Fibroblast of lung (primary cell): ENCODE data around the gene RNU6-9. TPM values are rescaled to one million over a fixed set of nuclear protein-coding genes. Genes with fewer than 3 reads are reported as not detected.

Experiments used
- DNase-seq, 2 donors: peaks; one replicate each; pipeline versions ENCODE4 v3.0.0 to v3.0.0-alpha.2; 2010; ENCODE audit warnings: low read depth in 2 of 2
- H2AFZ ChIP-seq: 2 replicates; pipeline ENCODE4 v1.5.1; 2012; ENCODE audit warnings: low read length, control low read depth, inconsistent platforms
- H3K27ac ChIP-seq: 2 replicates; pipeline ENCODE4 v1.5.1; 2011; ENCODE audit warnings: low read length, control low read depth; ENCODE audit not compliant: insufficient read depth
- H3K27me3 ChIP-seq: 2 replicates; pipeline ENCODE4 v1.5.1; 2011; ENCODE audit warnings: mild to moderate bottlenecking, low read length; ENCODE audit not compliant: control insufficient read depth, insufficient read depth
- H3K36me3 ChIP-seq: 2 replicates; pipeline ENCODE4 v1.5.1; 2011; ENCODE audit warnings: low read length; ENCODE audit not compliant: control insufficient read depth, insufficient read depth
- H3K4me1 ChIP-seq: 2 replicates; pipeline ENCODE4 v1.5.1; 2011; ENCODE audit warnings: low read length; ENCODE audit not compliant: control insufficient read depth, insufficient read depth; ENCODE audit errors: extremely low read depth
- H3K4me2 ChIP-seq: 2 replicates; pipeline ENCODE4 v1.5.1; 2011; ENCODE audit warnings: low read length, control low read depth; ENCODE audit not compliant: insufficient read depth; ENCODE audit errors: extremely low read depth
- H3K4me3 ChIP-seq, 4 experiments: fragments of 200-600 bp in 1 of 4; sonication (generic) in 1 of 4; replicated peaks in 1 of 4; 2 replicates each; pipeline ENCODE4 v1.5.1; 2011 to 2016; ENCODE audit warnings: low read length in 4 of 4, low read depth in 3 of 4, mild to moderate bottlenecking in 3 of 4, control low read depth in 2 of 4, inconsistent platforms in 1 of 4, mixed read lengths in 1 of 4; ENCODE audit not compliant: insufficient read depth in 1 of 4; ENCODE audit errors: control extremely low read depth in 1 of 4
- H3K79me2 ChIP-seq: 2 replicates; pipeline ENCODE4 v1.5.1; 2012; ENCODE audit warnings: mild to moderate bottlenecking, low read length, inconsistent platforms; ENCODE audit not compliant: control insufficient read depth, insufficient read depth
- H3K9ac ChIP-seq: 2 replicates; pipeline ENCODE4 v1.5.1; 2011; ENCODE audit warnings: mild to moderate bottlenecking, low read length, control low read depth; ENCODE audit not compliant: insufficient read depth
- H3K9me3 ChIP-seq: 2 replicates; pipeline ENCODE4 v1.5.1; 2012; ENCODE audit warnings: low read depth, low read length; ENCODE audit not compliant: control insufficient read depth, insufficient read depth
- H4K20me1 ChIP-seq: 2 replicates; pipeline ENCODE4 v1.5.1; 2011; ENCODE audit warnings: low read length; ENCODE audit not compliant: control insufficient read depth, insufficient read depth; ENCODE audit errors: extremely low read depth
- CTCF ChIP-seq, 2 donors: IDR thresholded peaks in 1 of 2; conservative IDR thresholded peaks in 1 of 2; 1 replicate in 1 of 2; 2 replicates in 1 of 2; pipeline ENCODE4 v1.5.1; 2011 to 2012; ENCODE audit warnings: low read length in 2 of 2, control low read depth in 1 of 2, inconsistent platforms in 1 of 2, low read depth in 1 of 2, mild to moderate bottlenecking in 1 of 2
- EZH2 ChIP-seq: IDR thresholded peaks from 2 replicates; pipeline ENCODE4 v1.5.1; 2012; ENCODE audit warnings: low read length, control low read depth, mild to moderate bottlenecking; ENCODE audit errors: missing control alignments
- polyA plus RNA-seq, 2 donors: library from polyadenylated mRNA; depleted of rRNA in 1 of 2; stranded (reverse) in 1 of 2; unstranded in 1 of 2; fragments of >200 nt; gene quantifications; 2 replicates each; pipeline ENCODE4 v1.2.1, GENCODE V29; 2011 to 2012; ENCODE audit warnings: missing spikeins in 1 of 2
- total RNA-seq: library from RNA; depleted of rRNA; stranded (reverse); fragments of >200 nt; gene quantifications from 2 replicates; pipeline ENCODE4 v1.2.1, GENCODE V29; 2014

The RNU6-9 gene
- total and polyA plus RNA-seq, 2 donors (not counting 1 experiment from before 2014, with no cell fraction given): not detected

GRCh38 chr19:866769-867300 is 26.4 kb upstream of the RNU6-9 start:
- peaks cover 11% of the 10 kb centered on the region for H3K36me3 ChIP-seq
- H3K4me2 ChIP-seq: no peak overlapping the region
- H3K9ac ChIP-seq: no peak overlapping the region
- no peaks in the 10 kb centered on the region for H4K20me1 ChIP-seq
- no peaks in the 10 kb centered on the region for H3K9me3 ChIP-seq
- no peak for DNase-seq
- H3K4me3 ChIP-seq: no peak overlapping the region
- H3K4me1 ChIP-seq: peaks cover 11% of the 10 kb centered on the region
- H2AFZ ChIP-seq: no peak overlapping the region
- TF ChIP-seq CTCF (conservative IDR thresholded peaks at IDR 0.05 in 1 of 2, IDR thresholded peaks at IDR 0.05 in 1 of 2; ENCODE audit: low read depth in 1 of 2, low read length in 2 of 2): no peak
- no peak for TF ChIP-seq EZH2
- H3K27me3 ChIP-seq: no peaks in the 10 kb centered on the region
- H3K79me2 ChIP-seq: no peaks in the 10 kb centered on the region
- H3K27ac ChIP-seq: no peak overlapping the region

GRCh38 chr19:867301-867793 is 25.9 kb upstream of the RNU6-9 start:
- no peak overlapping the region for H3K4me2 ChIP-seq
- H3K27me3 ChIP-seq: no peaks in the 10 kb centered on the region
- no peak for DNase-seq
- no peak for TF ChIP-seq CTCF (conservative IDR thresholded peaks at IDR 0.05 in 1 of 2, IDR thresholded peaks at IDR 0.05 in 1 of 2; ENCODE audit: low read depth in 1 of 2, low read length in 2 of 2)
- no peak for TF ChIP-seq EZH2
- H3K27ac ChIP-seq: no peak overlapping the region
- H3K4me3 ChIP-seq: no peak overlapping the region
- H3K79me2 ChIP-seq: no peaks in the 10 kb centered on the region
- no peak overlapping the region for H3K9ac ChIP-seq
- H2AFZ ChIP-seq: no peak overlapping the region
- H4K20me1 ChIP-seq: no peaks in the 10 kb centered on the region
- H3K36me3 ChIP-seq: peaks cover 13% of the 10 kb centered on the region
- H3K4me1 ChIP-seq: peaks cover 11% of the 10 kb centered on the region
- H3K9me3 ChIP-seq: no peaks in the 10 kb centered on the region

GRCh38 chr19:867855-868457 is 25.3 kb upstream of the RNU6-9 start:
- Histone ChIP-seq H3K4me1 (peaks cover 11% of the 10 kb centered on the region), H2AFZ (no peak overlapping the region), H3K36me3 (peaks cover 13% of the 10 kb centered on the region), H3K27ac (no peak overlapping the region), H3K4me3 (no peak overlapping the region), H3K27me3 (no peaks in the 10 kb centered on the region), H3K9me3 (no peaks in the 10 kb centered on the region), H3K9ac (no peak overlapping the region), H4K20me1 (no peaks in the 10 kb centered on the region), H3K4me2 (no peak overlapping the region), H3K79me2 (no peaks in the 10 kb centered on the region)
- DNase-seq: no peak
- no peak for TF ChIP-seq EZH2
- no peak for TF ChIP-seq CTCF (conservative IDR thresholded peaks at IDR 0.05 in 1 of 2, IDR thresholded peaks at IDR 0.05 in 1 of 2; ENCODE audit: low read depth in 1 of 2, low read length in 2 of 2)
